Iris pigment epithelial cell (primary cell): ENCODE data around the gene PLAAT2.
A peak's percentile ranks its signal among the peaks of the same experiment; 100 is the strongest.

Source experiments
- DNase-seq: peaks from one replicate; pipeline ENCODE4 v3.0.0-alpha.2; 2011; ENCODE audit warnings: low read depth

PLAAT2 gene

GRCh38 chr11:63563201-63564055 is at the start of gene PLAAT2:
Gene PLAAT2 (minus strand): TSS chr11:63563379. CDS start chr11:63563324, 55 bp downstream.
- no peak for DNase-seq

- no peak for DNase-seq
These were observed 49.0 kb upstream of the PLAAT2 start for GRCh38 chr11:63612181-63612580.

- DNase-seq: no peak
These were observed 48.2 kb upstream of the PLAAT2 start for GRCh38 chr11:63611395-63611747.

GRCh38 chr11:63610604-63611394 is 47.6 kb upstream of the PLAAT2 start:
- no peak for DNase-seq

GRCh38 chr11:63609971-63610580 is 46.9 kb upstream of the PLAAT2 start:
- DNase-seq: no peak

GRCh38 chr11:63609536-63609935 is 46.4 kb upstream of the PLAAT2 start:
- DNase-seq: no peak

GRCh38 chr11:63608353-63609345 is 45.5 kb upstream of the PLAAT2 start:
- DNase-seq: peak; percentile 86

GRCh38 chr11:63603180-63603518 is 40.0 kb upstream of the PLAAT2 start:
- no peak for DNase-seq

- DNase-seq: peak; percentile 45
These were observed 39.4 kb upstream of the PLAAT2 start for GRCh38 chr11:63602290-63603179.

- peak; percentile 77 for DNase-seq
These were observed 36.3 kb upstream of the PLAAT2 start for GRCh38 chr11:63599211-63600122.

GRCh38 chr11:63598556-63598955 is 35.4 kb upstream of the PLAAT2 start:
- no peak for DNase-seq

- DNase-seq: peak; percentile 52
These were observed 32.1 kb upstream of the PLAAT2 start for GRCh38 chr11:63595296-63595695.

- no peak for DNase-seq
These were observed 29.8 kb upstream of the PLAAT2 start for GRCh38 chr11:63592975-63593395.

- DNase-seq: no peak
These were observed 27.0 kb upstream of the PLAAT2 start for GRCh38 chr11:63590024-63590788.

GRCh38 chr11:63589000-63589399 is 25.8 kb upstream of the PLAAT2 start:
- DNase-seq: no peak

- no peak for DNase-seq
These were observed 23.4 kb upstream of the PLAAT2 start for GRCh38 chr11:63586451-63587166.

- no peak for DNase-seq
These were observed 20.1 kb upstream of the PLAAT2 start for GRCh38 chr11:63583357-63583677.

- peak; percentile 12 for DNase-seq
These were observed 18.0 kb upstream of the PLAAT2 start for GRCh38 chr11:63581224-63581623.
